ENCODE data around the gene ATG7. TPM values are rescaled to one million over a fixed set of nuclear protein-coding genes. Genes with fewer than 3 reads are reported as not detected.
"Not testable (repeated sequence)": the region's sequence is repeated elsewhere in the genome, so short reads cannot be mapped to it uniquely, and the experiment has no call there.

Gene ATG7
- total RNA-seq, 2 experiments from 2014 or later: 36.8 to 40.0 TPM

GRCh38 chr3:11522953-11523571 is 250.9 kb downstream of the ATG7 start:
- H3K27me3 Mint-ChIP-seq (ENCODE audit: low read depth): no peaks in the 10 kb centered on the region
- H3K4me3 Mint-ChIP-seq: no peak overlapping the region
- no peak overlapping the region for H3K27ac Mint-ChIP-seq
- ChIA-PET POLR2A (no interaction called here), CTCF (no interaction called here)
- H3K36me3 Mint-ChIP-seq (ENCODE audit: low read depth): peaks cover 3% of the 10 kb centered on the region
- DNase-seq (no peak), ATAC-seq (no peak)
- H3K9me3 Mint-ChIP-seq (ENCODE audit: insufficient read depth): peaks cover 8% of the 10 kb centered on the region
- no peaks in the 10 kb centered on the region for H3K4me1 Mint-ChIP-seq (ENCODE audit: low read depth)

- no peak for ATAC-seq
- Mint-ChIP-seq H3K4me1 (ENCODE audit: low read depth) (no peaks in the 10 kb centered on the region), H3K27ac (no peak overlapping the region), H3K36me3 (ENCODE audit: low read depth) (peaks cover 3% of the 10 kb centered on the region), H3K9me3 (ENCODE audit: insufficient read depth) (peaks cover 9% of the 10 kb centered on the region), H3K4me3 (no peak overlapping the region), H3K27me3 (ENCODE audit: low read depth) (no peaks in the 10 kb centered on the region)
- CTCF ChIA-PET: no interaction called here
- POLR2A ChIA-PET: no interaction called here
- no peak for DNase-seq
These were observed 251.4 kb downstream of the ATG7 start for GRCh38 chr3:11523572-11524101.

- POLR2A ChIA-PET: interaction anchor here (0.6 kb wide), 1 partner anchor 80 kb away, joined by 3 read pairs; no protein-coding TSS in a partner anchor
- H3K27me3 Mint-ChIP-seq (ENCODE audit: low read depth); ATAC-seq; H3K4me1 Mint-ChIP-seq (ENCODE audit: low read depth); H3K9me3 Mint-ChIP-seq (ENCODE audit: insufficient read depth); H3K36me3 Mint-ChIP-seq (ENCODE audit: low read depth); H3K27ac Mint-ChIP-seq; CTCF ChIA-PET; H3K4me3 Mint-ChIP-seq; DNase-seq: not testable (repeated sequence)
These were observed 253.9 kb downstream of the ATG7 start for GRCh38 chr3:11526121-11526520.

- CTCF ChIA-PET: no interaction called here
- no peaks in the 10 kb centered on the region for H3K4me1 Mint-ChIP-seq (ENCODE audit: low read depth)
- no peak overlapping the region for H3K4me3 Mint-ChIP-seq
These were observed 257.1 kb downstream of the ATG7 start for GRCh38 chr3:11529281-11529680.

GRCh38 chr3:11530153-11530721 is 258.0 kb downstream of the ATG7 start:
- H3K27me3 Mint-ChIP-seq (ENCODE audit: low read depth): no peaks in the 10 kb centered on the region
- ChIA-PET POLR2A (no interaction called here), CTCF (no interaction called here)
- H3K4me3 Mint-ChIP-seq: no peak overlapping the region
- H3K4me1 Mint-ChIP-seq (ENCODE audit: low read depth): no peaks in the 10 kb centered on the region
- DNase-seq: no peak
- peaks cover 3% of the 10 kb centered on the region for H3K36me3 Mint-ChIP-seq (ENCODE audit: low read depth)
- H3K9me3 Mint-ChIP-seq (ENCODE audit: insufficient read depth): peaks cover 9% of the 10 kb centered on the region
- ATAC-seq: no peak
- H3K27ac Mint-ChIP-seq: no peak overlapping the region

More at GRCh38 chr3:11529281-11529680, 257.1 kb downstream of the ATG7 start:
- H3K27ac Mint-ChIP-seq: no peak overlapping the region
- H3K9me3 Mint-ChIP-seq (ENCODE audit: insufficient read depth): peaks cover 9% of the 10 kb centered on the region
- peaks cover 3% of the 10 kb centered on the region for H3K36me3 Mint-ChIP-seq (ENCODE audit: low read depth)
- ATAC-seq (no peak), DNase-seq (no peak)
- POLR2A ChIA-PET: no interaction called here
- no peaks in the 10 kb centered on the region for H3K27me3 Mint-ChIP-seq (ENCODE audit: low read depth)

- Mint-ChIP-seq H3K27ac (no peak overlapping the region), H3K36me3 (ENCODE audit: low read depth) (peaks cover 1% of the 10 kb centered on the region), H3K27me3 (ENCODE audit: low read depth) (no peaks in the 10 kb centered on the region), H3K4me3 (no peak overlapping the region), H3K9me3 (ENCODE audit: insufficient read depth) (peaks cover 2% of the 10 kb centered on the region), H3K4me1 (ENCODE audit: low read depth) (no peaks in the 10 kb centered on the region)
- ChIA-PET CTCF (no interaction called here), POLR2A (no interaction called here)
- ATAC-seq: no peak
- no peak for DNase-seq
These were observed 260.8 kb downstream of the ATG7 start for GRCh38 chr3:11532931-11533391.

GRCh38 chr3:11534011-11534792 is 262.0 kb downstream of the ATG7 start:
- Mint-ChIP-seq H3K4me3 (no peak overlapping the region), H3K4me1 (ENCODE audit: low read depth) (no peaks in the 10 kb centered on the region), H3K9me3 (ENCODE audit: insufficient read depth) (no peaks in the 10 kb centered on the region), H3K27me3 (ENCODE audit: low read depth) (no peaks in the 10 kb centered on the region), H3K36me3 (ENCODE audit: low read depth) (no peaks in the 10 kb centered on the region), H3K27ac (no peak overlapping the region)
- ChIA-PET POLR2A (interaction anchor here (1.3 kb wide), 1 partner anchor 12 kb away, joined by 3 read pairs; no protein-coding TSS in a partner anchor), CTCF (no interaction called here)
- ATAC-seq (no peak), DNase-seq (no peak)

GRCh38 chr3:11534793-11535101 is 262.6 kb downstream of the ATG7 start:
- Mint-ChIP-seq H3K4me3 (no peak overlapping the region), H3K27me3 (ENCODE audit: low read depth) (no peaks in the 10 kb centered on the region), H3K36me3 (ENCODE audit: low read depth) (no peaks in the 10 kb centered on the region), H3K27ac (no peak overlapping the region), H3K4me1 (ENCODE audit: low read depth) (no peaks in the 10 kb centered on the region), H3K9me3 (ENCODE audit: insufficient read depth) (no peaks in the 10 kb centered on the region)
- ATAC-seq (no peak), DNase-seq (no peak)
- ChIA-PET POLR2A (interaction anchor here (1.3 kb wide), 1 partner anchor 13 kb away, joined by 3 read pairs; no protein-coding TSS in a partner anchor), CTCF (no interaction called here)

- Mint-ChIP-seq H3K9me3 (ENCODE audit: insufficient read depth) (no peaks in the 10 kb centered on the region), H3K36me3 (ENCODE audit: low read depth) (no peaks in the 10 kb centered on the region), H3K4me1 (ENCODE audit: low read depth) (no peaks in the 10 kb centered on the region), H3K4me3 (no peak overlapping the region), H3K27me3 (ENCODE audit: low read depth) (no peaks in the 10 kb centered on the region), H3K27ac (no peak overlapping the region)
- CTCF ChIA-PET: no interaction called here
- ATAC-seq (no peak), DNase-seq (no peak)
- POLR2A ChIA-PET: interaction anchor here (1.3 kb wide), 1 partner anchor 13 kb away, joined by 3 read pairs; no protein-coding TSS in a partner anchor
These were observed 263.2 kb downstream of the ATG7 start for GRCh38 chr3:11535243-11535960.

GRCh38 chr3:11536132-11536935 is 264.1 kb downstream of the ATG7 start:
- POLR2A ChIA-PET: no interaction called here
- DNase-seq: no peak

GRCh38 chr3:11536936-11537612 is 264.9 kb downstream of the ATG7 start:
- Mint-ChIP-seq H3K36me3 (ENCODE audit: low read depth) (no peaks in the 10 kb centered on the region), H3K27ac (no peak overlapping the region)
- CTCF ChIA-PET: no interaction called here

More at GRCh38 chr3:11536132-11536935, 264.1 kb downstream of the ATG7 start:
- Mint-ChIP-seq H3K4me3 (no peak overlapping the region), H3K27me3 (ENCODE audit: low read depth) (no peaks in the 10 kb centered on the region), H3K36me3 (ENCODE audit: low read depth) (no peaks in the 10 kb centered on the region), H3K27ac (no peak overlapping the region), H3K9me3 (ENCODE audit: insufficient read depth) (no peaks in the 10 kb centered on the region), H3K4me1 (ENCODE audit: low read depth) (no peaks in the 10 kb centered on the region)
- CTCF ChIA-PET: no interaction called here
- no peak for ATAC-seq

More at GRCh38 chr3:11536936-11537612, 264.9 kb downstream of the ATG7 start:
- POLR2A ChIA-PET: no interaction called here
- ATAC-seq (no peak), DNase-seq (no peak)
- Mint-ChIP-seq H3K4me1 (ENCODE audit: low read depth) (no peaks in the 10 kb centered on the region), H3K9me3 (ENCODE audit: insufficient read depth) (no peaks in the 10 kb centered on the region), H3K27me3 (ENCODE audit: low read depth) (no peaks in the 10 kb centered on the region), H3K4me3 (no peak overlapping the region)
